GM19238 (cell line): ENCODE measurements around the gene SSBP2.
"Not testable (repeated sequence)": the region's sequence is repeated elsewhere in the genome, so short reads cannot be mapped to it uniquely, and the experiment has no call there.

ENCODE experiments used
- DNase-seq: peaks from one replicate; pipeline ENCODE4 v3.0.0; 2011; ENCODE audit warnings: low spot score; ENCODE audit not compliant: insufficient read length

SSBP2 gene

DNA sequence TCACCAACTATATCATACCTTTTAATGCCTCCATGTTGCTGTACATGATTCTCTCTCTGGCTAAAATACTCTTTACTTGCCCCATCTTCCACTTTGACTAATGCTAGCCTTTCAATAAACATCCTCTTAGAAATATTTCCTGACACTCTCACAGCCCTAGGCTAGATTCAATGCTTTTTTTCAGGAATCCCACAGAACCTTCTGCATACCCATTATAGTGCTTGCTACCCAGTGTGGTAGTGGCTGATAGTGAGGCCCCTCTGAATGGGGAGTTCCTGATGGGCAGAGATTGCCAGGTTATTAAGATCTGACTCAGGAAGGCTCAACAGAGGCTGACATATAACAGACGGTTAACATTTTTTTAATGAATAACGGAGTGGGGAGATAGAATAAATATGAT lies 11.6 kb downstream of the SSBP2 start:
- DNase-seq = no peak

DNA sequence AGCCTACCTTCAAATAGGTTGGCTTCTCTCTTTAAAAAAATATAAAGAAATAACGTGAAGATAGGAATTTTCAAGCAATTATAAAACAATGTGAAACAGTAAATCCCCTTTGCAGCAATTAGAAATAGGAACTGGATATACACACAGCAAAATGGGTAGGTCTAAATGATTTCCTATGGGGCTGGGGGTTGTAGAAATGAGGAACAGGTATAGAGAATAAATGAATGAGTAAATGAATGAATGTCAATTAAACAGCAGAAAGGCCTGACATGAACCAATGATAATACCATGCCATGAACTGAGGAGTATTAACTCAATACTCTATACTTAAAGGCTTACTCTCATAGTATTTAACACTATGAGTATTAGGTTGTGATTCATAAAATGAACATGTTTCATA lies 21.6 kb downstream of the SSBP2 start:
- no peak for DNase-seq

GRCh38 chr5:81728301-81728700 lies 22.6 kb downstream of the SSBP2 start:
- DNase-seq = no peak

GRCh38 chr5:81726297-81726696 lies 24.6 kb downstream of the SSBP2 start:
- no peak for DNase-seq

DNA sequence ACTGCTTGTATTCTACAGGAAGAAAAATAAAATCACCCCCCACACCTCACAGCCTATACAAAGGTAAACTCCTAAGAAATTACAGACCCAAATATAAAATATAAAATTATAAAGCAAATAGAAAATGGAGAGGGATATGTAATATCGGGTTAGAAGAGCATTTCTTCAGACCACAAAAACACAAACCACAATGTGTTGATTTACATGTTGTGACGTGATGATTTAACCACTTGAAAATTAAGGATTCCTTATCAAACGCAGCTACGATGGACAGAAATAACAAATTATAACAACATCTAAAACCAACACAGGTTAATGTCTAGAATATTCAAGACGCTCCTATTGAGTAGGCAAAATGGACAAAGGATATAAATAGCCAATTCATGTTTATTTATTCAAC lies 26.3 kb downstream of the SSBP2 start:
- no peak for DNase-seq

DNA sequence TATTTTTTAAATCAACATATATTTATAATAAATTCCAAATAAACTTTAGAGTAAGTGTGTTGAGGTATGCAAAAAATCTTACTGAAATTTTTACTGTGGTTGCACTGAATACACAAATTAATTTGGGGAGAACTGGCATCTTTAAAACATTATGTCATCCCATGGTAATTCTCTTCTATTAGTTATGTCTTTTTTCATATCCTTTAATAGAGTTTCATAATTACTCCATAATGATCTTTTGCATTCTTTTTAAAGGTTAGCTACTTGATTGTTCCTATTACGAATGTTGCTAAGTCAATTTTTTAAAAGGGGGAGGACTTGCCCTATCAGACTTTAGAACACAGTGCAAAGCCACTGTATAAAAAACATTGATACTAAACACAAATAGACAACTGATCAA lies 26.8 kb downstream of the SSBP2 start:
- no peak for DNase-seq

- DNase-seq = no peak
Observed at GRCh38 chr5:81721049-81721448, 29.8 kb downstream of the SSBP2 start.

DNA sequence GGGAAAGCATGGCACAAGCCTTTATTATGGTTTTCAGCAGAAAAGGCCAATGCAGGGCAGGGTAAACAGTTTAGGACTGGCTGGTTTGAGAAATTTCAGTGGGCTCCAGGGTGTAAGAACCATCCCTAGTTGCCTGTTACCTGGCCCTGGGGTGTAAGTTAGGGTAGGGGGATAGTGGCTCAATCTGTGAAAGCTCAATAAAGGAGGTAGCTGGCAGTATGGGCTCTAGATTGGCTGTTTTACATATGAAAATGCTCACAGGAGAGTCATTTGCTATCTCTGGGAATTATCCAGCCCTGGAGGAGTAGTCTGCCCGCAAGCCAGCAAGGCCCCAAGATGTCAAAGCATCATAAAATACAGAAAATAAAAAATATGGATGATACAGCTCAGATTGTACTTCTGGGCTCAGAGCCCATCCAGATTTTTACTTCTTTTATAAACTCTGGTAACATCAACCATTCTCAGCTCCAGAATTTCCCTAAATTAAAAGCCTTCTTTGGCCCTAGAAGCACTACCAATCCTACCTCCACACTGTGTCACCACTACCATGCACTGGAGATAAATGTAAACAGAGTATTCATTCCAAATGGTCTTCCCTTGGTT lies 31.1 kb downstream of the SSBP2 start:
- DNase-seq = no peak

DNA sequence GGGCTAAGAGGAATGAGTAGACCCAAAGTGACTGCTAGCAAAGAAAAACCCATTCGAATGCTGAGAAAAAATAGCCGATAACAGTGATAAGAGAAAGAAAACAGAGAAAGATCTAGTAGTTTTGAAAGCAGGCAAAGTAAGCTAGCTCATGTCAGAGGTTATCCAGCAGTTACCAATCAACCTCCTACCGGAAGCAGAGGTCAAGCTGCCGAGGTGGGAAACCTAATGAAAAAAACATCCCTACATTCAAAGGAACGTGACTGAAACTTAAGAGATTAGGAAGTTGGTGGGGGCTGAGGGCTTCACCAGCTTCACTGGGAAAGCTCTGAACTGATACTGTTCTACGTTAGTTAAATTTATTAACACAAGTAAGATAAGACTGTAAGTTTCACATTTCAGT lies 32.6 kb downstream of the SSBP2 start:
- no peak for DNase-seq

GRCh38 chr5:81717860-81718259 lies 33.0 kb downstream of the SSBP2 start:
- no peak for DNase-seq

DNA sequence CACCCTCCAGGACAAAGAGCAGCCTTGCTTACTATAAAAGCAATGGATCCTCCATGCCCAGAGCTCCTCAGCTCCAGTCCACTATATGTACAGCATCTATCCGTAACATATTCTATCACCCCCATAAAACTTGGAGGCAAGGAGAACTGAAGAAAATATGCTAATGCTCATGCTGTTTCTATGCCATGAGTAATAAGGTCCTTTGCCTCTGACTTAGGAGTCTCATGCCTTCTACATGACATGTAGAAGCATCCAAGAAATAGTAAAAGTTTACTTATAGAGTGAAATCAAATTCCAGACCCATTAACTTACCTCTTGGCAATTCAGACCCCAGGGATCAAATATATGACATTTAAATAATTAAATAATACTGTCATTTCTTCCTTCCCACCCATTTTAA lies 33.7 kb downstream of the SSBP2 start:
- no peak for DNase-seq

- not testable (repeated sequence) for DNase-seq
Observed at GRCh38 chr5:81714076-81714475, 36.8 kb downstream of the SSBP2 start.

- no peak for DNase-seq
Observed at GRCh38 chr5:81708889-81709288, 42.0 kb downstream of the SSBP2 start.

DNA sequence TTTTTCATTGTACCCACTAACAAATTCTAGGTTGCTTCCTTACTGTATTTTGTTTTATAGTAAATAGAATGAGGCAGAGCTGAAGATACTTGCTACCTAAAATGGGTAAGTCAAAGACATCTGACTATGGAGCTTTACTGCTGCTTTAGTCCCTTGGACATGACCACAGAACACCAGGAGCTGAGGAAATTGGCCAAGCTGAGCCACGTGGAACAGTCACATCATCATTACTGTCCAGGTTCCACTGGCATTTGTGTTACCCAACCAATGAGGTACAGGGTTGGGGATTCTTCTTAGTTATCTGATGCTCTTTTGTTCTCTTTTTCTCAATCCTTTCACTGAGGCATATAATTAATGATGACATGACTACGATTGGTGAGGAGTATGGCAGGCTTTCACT lies 47.1 kb downstream of the SSBP2 start:
- DNase-seq = no peak

DNA sequence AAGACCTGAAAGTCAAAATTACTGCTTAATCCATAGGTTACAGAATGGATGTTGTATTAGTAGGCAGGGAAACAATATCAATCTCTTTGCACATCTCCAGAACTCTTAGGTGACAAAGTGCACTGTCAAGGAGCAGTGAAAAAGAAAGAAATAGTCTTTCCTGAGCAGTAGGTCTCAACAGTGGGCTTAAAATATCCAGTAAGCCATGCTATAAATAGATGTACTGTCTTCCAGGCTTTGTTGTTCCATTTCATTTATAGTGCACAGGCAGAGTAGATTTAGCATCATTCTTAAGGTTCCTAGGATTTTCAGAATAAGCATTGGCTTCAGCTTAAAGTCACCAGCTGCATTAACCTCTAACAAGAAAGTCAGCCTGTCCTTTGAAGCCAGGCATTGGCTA lies 50.7 kb downstream of the SSBP2 start:
- DNase-seq = no peak

DNA sequence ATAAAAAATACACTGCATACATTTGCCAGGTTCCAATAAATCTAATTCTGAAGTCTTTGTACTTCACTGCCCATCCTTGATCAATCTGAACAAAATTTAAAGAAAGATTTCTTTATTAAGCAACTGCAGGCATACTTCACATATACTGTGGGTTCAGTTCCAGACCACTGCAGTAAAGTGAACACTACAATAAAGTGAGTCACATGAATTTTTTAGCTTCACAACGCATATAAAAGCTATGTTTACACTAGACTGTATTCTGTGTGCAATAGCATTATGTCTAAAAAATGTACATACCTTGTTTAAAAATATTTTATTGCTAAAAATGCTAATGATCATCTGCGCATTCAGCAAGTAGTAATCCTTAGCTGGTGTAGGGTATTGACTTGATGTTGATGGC lies 52.1 kb downstream of the SSBP2 start:
- no peak for DNase-seq

- no peak for DNase-seq
Observed at GRCh38 chr5:81696418-81697397, 54.2 kb downstream of the SSBP2 start.

GRCh38 chr5:81694726-81695125 lies 56.2 kb downstream of the SSBP2 start:
- no peak for DNase-seq

DNA sequence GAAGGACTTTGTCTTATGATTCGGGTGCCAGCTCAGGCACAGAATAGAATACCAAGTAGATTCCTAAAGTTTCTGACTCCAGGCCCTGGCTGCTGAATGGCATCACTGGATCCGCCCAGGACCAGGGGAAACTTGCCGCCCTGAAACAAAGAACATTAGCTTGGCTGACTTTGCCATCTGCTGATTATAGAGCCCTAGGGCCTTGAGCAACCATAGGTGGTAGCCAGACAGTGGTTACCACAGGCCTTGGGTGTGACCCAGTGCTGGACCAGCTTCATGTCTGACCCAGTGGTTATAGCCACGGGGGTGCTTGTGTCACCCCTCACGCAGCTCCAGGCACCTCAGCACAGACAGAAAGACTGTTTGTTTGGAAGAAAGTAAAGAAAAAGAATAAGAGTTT lies 62.7 kb downstream of the SSBP2 start:
- DNase-seq = no peak

DNA sequence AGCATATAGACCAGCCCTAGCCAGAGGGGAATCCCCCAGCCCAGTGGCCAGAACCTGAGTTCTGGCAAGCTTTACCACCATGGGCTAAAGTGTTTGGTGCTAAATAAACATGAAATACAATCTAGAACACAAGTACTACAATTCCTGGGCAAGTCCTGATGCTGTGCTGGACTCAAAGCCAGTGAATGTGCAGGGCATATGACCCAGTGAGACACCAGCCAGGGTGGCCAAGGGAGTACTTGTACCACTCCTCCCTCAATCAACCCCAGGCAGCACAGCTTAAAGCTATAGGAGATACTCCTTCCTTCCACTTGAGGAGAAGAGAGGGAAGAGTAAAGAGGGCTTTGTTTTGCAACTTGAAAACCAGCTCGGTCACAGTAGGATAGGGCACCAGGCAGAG lies 63.6 kb downstream of the SSBP2 start:
- DNase-seq = no peak

DNA sequence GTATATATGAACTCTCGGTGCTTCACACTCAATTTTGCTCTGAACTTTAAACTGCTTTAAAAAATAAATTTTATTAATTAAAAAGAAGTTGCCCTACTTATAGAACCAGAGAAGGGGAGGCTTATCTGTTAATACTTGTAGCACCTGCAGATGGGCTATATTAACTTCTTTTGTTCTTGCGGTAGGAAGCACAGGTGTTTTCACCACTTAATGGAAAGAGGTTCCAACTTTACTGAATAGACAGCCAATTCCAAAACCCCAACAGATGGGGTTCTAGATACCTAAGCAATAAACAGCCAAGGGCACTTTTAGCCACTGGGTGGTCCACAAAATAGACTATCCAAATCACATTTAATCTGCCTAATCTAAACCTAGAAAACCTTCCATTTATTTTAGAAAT lies 65.4 kb downstream of the SSBP2 start:
- no peak for DNase-seq

DNA sequence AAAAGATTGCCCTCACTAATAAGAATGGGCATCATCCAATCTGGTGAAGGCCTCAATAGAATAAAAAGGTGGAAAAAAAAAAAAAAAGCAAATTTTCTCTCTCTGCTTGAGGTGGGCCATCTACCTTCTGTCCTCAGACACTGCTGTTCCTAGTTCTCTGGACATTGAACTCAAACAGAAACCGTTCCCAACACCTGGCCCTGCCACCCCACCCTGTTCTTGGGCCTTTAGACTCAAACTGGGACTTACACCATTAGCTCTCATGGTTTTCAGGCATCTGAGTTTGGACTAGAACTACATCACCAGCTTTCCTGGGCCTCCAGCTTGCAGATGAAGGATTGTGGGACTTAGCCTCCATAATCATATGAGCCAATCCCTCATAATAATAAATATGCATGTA lies 71.0 kb downstream of the SSBP2 start:
- DNase-seq = no peak

DNA sequence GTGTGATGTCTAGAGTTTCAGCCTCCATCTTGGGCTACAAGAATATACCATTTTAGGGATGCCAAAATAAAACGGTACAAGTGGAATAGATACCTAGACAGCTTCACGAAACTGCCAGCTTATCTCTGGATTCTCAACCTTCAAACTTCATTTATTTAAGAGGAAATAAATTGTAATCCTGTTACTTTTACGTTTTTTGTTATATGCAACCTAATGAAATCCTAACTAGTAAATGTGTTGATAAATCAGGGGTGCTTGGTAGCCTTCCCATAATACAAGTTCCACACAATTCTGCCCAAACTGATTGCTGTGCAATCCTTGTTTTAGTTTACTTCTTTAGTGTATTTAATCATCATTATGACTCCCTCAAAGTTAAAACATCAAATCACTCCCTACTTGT lies 75.5 kb downstream of the SSBP2 start:
- DNase-seq = no peak
